Measurements from ENCODE around the gene PAH. TPM values are rescaled to one million over a fixed set of nuclear protein-coding genes. Genes with fewer than 3 reads are reported as not detected.

The PAH gene
- total and polyA plus RNA-seq, 5 donors from 2014 or later = not detected

- Histone ChIP-seq H3K27ac (ENCODE audit: insufficient read depth, low read length, poor library complexity, severe bottlenecking) (no peak overlapping the region), H3K9me3 (ENCODE audit: control insufficient read depth in 2 of 2, low read length in 2 of 2) (no peaks in the 10 kb centered on the region), H3K4me3 (ENCODE audit: low read depth, low read length) (no peak overlapping the region), H3K4me1 (ENCODE audit: control insufficient read depth, insufficient read depth, low read length, poor library complexity, severe bottlenecking) (no peaks in the 10 kb centered on the region), H3K36me3 (ENCODE audit: control insufficient read depth, insufficient read depth, low read length) (no peaks in the 10 kb centered on the region), H3K27me3 (ENCODE audit: control insufficient read depth, insufficient read depth, low read length) (peaks cover 3% of the 10 kb centered on the region)
- Mint-ChIP-seq H3K36me3 (no peaks in the 10 kb centered on the region), H3K4me3 (peak overlapping the region; percentile 25 to 85 (median 64)), H3K4me1 (peaks cover 6 to 8% (median 7%) of the 10 kb centered on the region in 4 donors), H3K27ac (peak overlapping the region in 1 of 3 donors; percentile 78), H3K27me3 (peaks cover 29% of the 10 kb centered on the region), H3K9me3 (peaks cover 0 to 1% (median 0%) of the 10 kb centered on the region in 7 donors)
- no peak for ATAC-seq (ENCODE audit: low read depth in 2 of 2)
- no peak for DNase-seq
These were observed 605 bp downstream of the PAH start for GRCh38 chr12:102916252-102917025.

GRCh38 chr12:102913453-102914226, 3.4 kb downstream of the PAH start:
- Mint-ChIP-seq H3K4me1 (peaks cover 3 to 8% (median 6%) of the 10 kb centered on the region in 4 donors), H3K4me3 (no peak overlapping the region), H3K36me3 (no peaks in the 10 kb centered on the region), H3K27ac (no peak overlapping the region), H3K27me3 (peaks cover 19% of the 10 kb centered on the region), H3K9me3 (no peaks in the 10 kb centered on the region)
- Histone ChIP-seq H3K4me1 (ENCODE audit: control insufficient read depth, insufficient read depth, low read length, poor library complexity, severe bottlenecking) (no peaks in the 10 kb centered on the region), H3K36me3 (ENCODE audit: control insufficient read depth, insufficient read depth, low read length) (no peaks in the 10 kb centered on the region), H3K4me3 (ENCODE audit: low read depth, low read length) (no peak overlapping the region), H3K27me3 (ENCODE audit: control insufficient read depth, insufficient read depth, low read length) (peaks cover 3% of the 10 kb centered on the region), H3K27ac (ENCODE audit: insufficient read depth, low read length, poor library complexity, severe bottlenecking) (no peak overlapping the region), H3K9me3 (ENCODE audit: control insufficient read depth in 2 of 2, low read length in 2 of 2) (no peaks in the 10 kb centered on the region)
- DNase-seq (no peak), ATAC-seq (ENCODE audit: low read depth in 2 of 2) (no peak)

GRCh38 chr12:102912258-102912657, 4.8 kb downstream of the PAH start:
- H3K36me3 ChIP-seq (ENCODE audit: control insufficient read depth, insufficient read depth, low read length) = no peaks in the 10 kb centered on the region
- H3K9me3 ChIP-seq (ENCODE audit: control insufficient read depth in 2 of 2, low read length in 2 of 2) = no peaks in the 10 kb centered on the region
- Mint-ChIP-seq H3K27me3 (peaks cover 15% of the 10 kb centered on the region), H3K27ac (no peak overlapping the region), H3K36me3 (no peaks in the 10 kb centered on the region), H3K9me3 (no peaks in the 10 kb centered on the region), H3K4me1 (no peaks in the 10 kb centered on the region), H3K4me3 (no peak overlapping the region)
- no peak overlapping the region for H3K27ac ChIP-seq (ENCODE audit: insufficient read depth, low read length, poor library complexity, severe bottlenecking)
- no peak for ATAC-seq (ENCODE audit: low read depth in 2 of 2)
- peaks cover 3% of the 10 kb centered on the region for H3K27me3 ChIP-seq (ENCODE audit: control insufficient read depth, insufficient read depth, low read length)
- no peaks in the 10 kb centered on the region for H3K4me1 ChIP-seq (ENCODE audit: control insufficient read depth, insufficient read depth, low read length, poor library complexity, severe bottlenecking)
- H3K4me3 ChIP-seq (ENCODE audit: low read depth, low read length) = no peak overlapping the region
- no peak for DNase-seq

GRCh38 chr12:102911320-102911719, 5.7 kb downstream of the PAH start:
- H3K4me3 Mint-ChIP-seq = no peak overlapping the region
- H3K4me1 Mint-ChIP-seq = no peaks in the 10 kb centered on the region
- no peak for ATAC-seq (ENCODE audit: low read depth in 2 of 2)
- Histone ChIP-seq H3K4me1 (ENCODE audit: control insufficient read depth, insufficient read depth, low read length, poor library complexity, severe bottlenecking) (no peaks in the 10 kb centered on the region), H3K9me3 (ENCODE audit: control insufficient read depth in 2 of 2, low read length in 2 of 2) (no peaks in the 10 kb centered on the region), H3K27me3 (ENCODE audit: control insufficient read depth, insufficient read depth, low read length) (peaks cover 3% of the 10 kb centered on the region), H3K36me3 (ENCODE audit: control insufficient read depth, insufficient read depth, low read length) (no peaks in the 10 kb centered on the region), H3K4me3 (ENCODE audit: low read depth, low read length) (no peak overlapping the region), H3K27ac (ENCODE audit: insufficient read depth, low read length, poor library complexity, severe bottlenecking) (no peak overlapping the region)
- H3K27ac Mint-ChIP-seq = no peak overlapping the region
- H3K27me3 Mint-ChIP-seq = peaks cover 13% of the 10 kb centered on the region
- H3K9me3 Mint-ChIP-seq = no peaks in the 10 kb centered on the region
- no peaks in the 10 kb centered on the region for H3K36me3 Mint-ChIP-seq
- no peak for DNase-seq

GRCh38 chr12:102910792-102911191, 6.3 kb downstream of the PAH start:
- no peaks in the 10 kb centered on the region for H3K36me3 Mint-ChIP-seq
- Histone ChIP-seq H3K27me3 (ENCODE audit: control insufficient read depth, insufficient read depth, low read length) (peaks cover 3% of the 10 kb centered on the region), H3K4me1 (ENCODE audit: control insufficient read depth, insufficient read depth, low read length, poor library complexity, severe bottlenecking) (no peaks in the 10 kb centered on the region), H3K36me3 (ENCODE audit: control insufficient read depth, insufficient read depth, low read length) (no peaks in the 10 kb centered on the region), H3K4me3 (ENCODE audit: low read depth, low read length) (no peak overlapping the region), H3K27ac (ENCODE audit: insufficient read depth, low read length, poor library complexity, severe bottlenecking) (no peak overlapping the region), H3K9me3 (ENCODE audit: control insufficient read depth in 2 of 2, low read length in 2 of 2) (no peaks in the 10 kb centered on the region)
- ATAC-seq (ENCODE audit: low read depth in 2 of 2) (no peak), DNase-seq (no peak)
- H3K4me1 Mint-ChIP-seq = no peaks in the 10 kb centered on the region
- H3K27me3 Mint-ChIP-seq = peaks cover 10% of the 10 kb centered on the region
- H3K9me3 Mint-ChIP-seq = no peaks in the 10 kb centered on the region
- H3K27ac Mint-ChIP-seq = no peak overlapping the region
- H3K4me3 Mint-ChIP-seq = no peak overlapping the region

GRCh38 chr12:102910137-102910536, 6.9 kb downstream of the PAH start:
- Mint-ChIP-seq H3K36me3 (no peaks in the 10 kb centered on the region), H3K27ac (no peak overlapping the region), H3K27me3 (peaks cover 5% of the 10 kb centered on the region), H3K9me3 (no peaks in the 10 kb centered on the region), H3K4me3 (no peak overlapping the region), H3K4me1 (no peaks in the 10 kb centered on the region)
- Histone ChIP-seq H3K36me3 (ENCODE audit: control insufficient read depth, insufficient read depth, low read length) (no peaks in the 10 kb centered on the region), H3K27ac (ENCODE audit: insufficient read depth, low read length, poor library complexity, severe bottlenecking) (no peak overlapping the region), H3K4me1 (ENCODE audit: control insufficient read depth, insufficient read depth, low read length, poor library complexity, severe bottlenecking) (no peaks in the 10 kb centered on the region), H3K27me3 (ENCODE audit: control insufficient read depth, insufficient read depth, low read length) (peaks cover 3% of the 10 kb centered on the region), H3K4me3 (ENCODE audit: low read depth, low read length) (no peak overlapping the region), H3K9me3 (ENCODE audit: control insufficient read depth in 2 of 2, low read length in 2 of 2) (no peaks in the 10 kb centered on the region)
- no peak for DNase-seq
- ATAC-seq (ENCODE audit: low read depth in 2 of 2) = no peak

- ATAC-seq (ENCODE audit: low read depth in 2 of 2) (no peak), DNase-seq (no peak)
- Histone ChIP-seq H3K27ac (ENCODE audit: insufficient read depth, low read length, poor library complexity, severe bottlenecking) (no peak overlapping the region), H3K4me3 (ENCODE audit: low read depth, low read length) (no peak overlapping the region), H3K36me3 (ENCODE audit: control insufficient read depth, insufficient read depth, low read length) (no peaks in the 10 kb centered on the region), H3K27me3 (ENCODE audit: control insufficient read depth, insufficient read depth, low read length) (no peaks in the 10 kb centered on the region), H3K4me1 (ENCODE audit: control insufficient read depth, insufficient read depth, low read length, poor library complexity, severe bottlenecking) (no peaks in the 10 kb centered on the region), H3K9me3 (ENCODE audit: control insufficient read depth in 2 of 2, low read length in 2 of 2) (no peaks in the 10 kb centered on the region)
- Mint-ChIP-seq H3K27me3 (peaks cover 5% of the 10 kb centered on the region), H3K4me3 (no peak overlapping the region), H3K27ac (no peak overlapping the region), H3K4me1 (no peaks in the 10 kb centered on the region), H3K9me3 (no peaks in the 10 kb centered on the region), H3K36me3 (no peaks in the 10 kb centered on the region)
These were observed 9.1 kb downstream of the PAH start for GRCh38 chr12:102907918-102908317.

Data from CD4-positive, CD25-positive, alpha-beta regulatory T cell (primary cell).